ENCODE results near the gene RNF4. TPM values are rescaled to one million over a fixed set of nuclear protein-coding genes. Genes with fewer than 3 reads are reported as not detected.

The RNF4 gene
- total RNA-seq, 2 experiments from 2014 or later: 106 to 113 TPM

- Mint-ChIP-seq H3K4me1 (peaks cover 71% of the 10 kb centered on the region), H3K27ac (peak overlapping the region; percentile 3), H3K4me3 (no peak overlapping the region), H3K36me3 (ENCODE audit: low read depth) (peaks cover 48% of the 10 kb centered on the region), H3K27me3 (no peaks in the 10 kb centered on the region), H3K9me3 (no peaks in the 10 kb centered on the region)
- CTCF ChIA-PET: interaction anchor here (0.5 kb wide), 1 partner anchor 35 kb away, joined by 3 read pairs; no protein-coding TSS in a partner anchor
- DNase-seq: no peak
- POLR2A ChIA-PET: interaction anchor here (0.8 to 8.3 kb wide), 3 partner anchors 10 to 74 kb away, joined by 3 to 155 read pairs (median 3); partner anchors contain the start of gene RNF4
Observed at GRCh38 chr4:2487632-2488031, 18.7 kb downstream of the RNF4 start.

GRCh38 chr4:2489081-2489805, 20.3 kb downstream of the RNF4 start:
- Mint-ChIP-seq H3K27me3 (no peaks in the 10 kb centered on the region), H3K36me3 (ENCODE audit: low read depth) (peaks cover 62% of the 10 kb centered on the region), H3K27ac (no peak overlapping the region), H3K9me3 (no peaks in the 10 kb centered on the region), H3K4me3 (no peak overlapping the region), H3K4me1 (peaks cover 60% of the 10 kb centered on the region)
- ChIA-PET CTCF (no interaction called here), POLR2A (interaction anchor here (1.3 to 6.6 kb wide), 2 partner anchors 14 to 20 kb away, joined by 3 to 33 read pairs; partner anchors contain the start of gene RNF4)
- no peak for DNase-seq

DNA sequence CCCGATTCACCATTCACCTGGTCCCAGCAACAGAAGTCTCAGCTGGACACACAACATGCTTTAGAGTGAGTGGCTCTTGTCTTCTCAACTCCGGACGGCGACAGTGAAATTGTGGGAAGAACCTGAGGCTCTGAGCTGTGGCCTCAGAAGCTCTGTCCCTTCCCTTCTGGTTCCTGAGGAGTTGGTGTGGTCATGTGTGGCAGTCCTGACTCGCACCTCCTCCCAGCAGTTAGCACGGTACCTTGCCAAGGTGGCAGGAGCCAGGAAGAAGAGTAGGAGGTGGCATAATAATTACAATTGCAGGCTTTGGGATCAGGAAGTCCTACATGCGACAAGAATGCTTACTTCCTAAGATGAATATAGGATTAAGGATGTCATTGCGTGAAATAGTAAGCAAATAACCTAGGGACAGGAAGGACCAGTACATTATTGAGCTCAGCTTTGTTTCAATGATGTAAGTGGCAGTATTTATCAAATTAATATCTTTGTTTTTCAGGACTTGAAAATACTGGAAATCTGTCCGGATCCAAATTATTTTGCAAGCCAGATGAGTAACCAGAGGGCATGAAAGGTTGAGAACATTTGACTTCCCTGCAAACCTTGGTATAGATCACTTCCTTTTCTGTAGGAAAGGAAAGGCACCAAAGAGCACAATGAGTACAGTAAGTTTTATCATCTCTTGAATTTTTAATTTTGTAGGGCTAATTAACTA, 21.1 kb downstream of the RNF4 start:
- no peaks in the 10 kb centered on the region for H3K9me3 Mint-ChIP-seq
- peaks cover 53% of the 10 kb centered on the region for H3K4me1 Mint-ChIP-seq
- CTCF ChIA-PET: no interaction called here
- H3K36me3 Mint-ChIP-seq (ENCODE audit: low read depth): peaks cover 61% of the 10 kb centered on the region
- no peak for DNase-seq
- POLR2A ChIA-PET: interaction anchor here (1.3 to 6.6 kb wide), 2 partner anchors 13 to 21 kb away, joined by 3 to 33 read pairs; partner anchors contain the start of gene RNF4
- H3K4me3 Mint-ChIP-seq: no peak overlapping the region
- no peaks in the 10 kb centered on the region for H3K27me3 Mint-ChIP-seq
- no peak overlapping the region for H3K27ac Mint-ChIP-seq

DNA sequence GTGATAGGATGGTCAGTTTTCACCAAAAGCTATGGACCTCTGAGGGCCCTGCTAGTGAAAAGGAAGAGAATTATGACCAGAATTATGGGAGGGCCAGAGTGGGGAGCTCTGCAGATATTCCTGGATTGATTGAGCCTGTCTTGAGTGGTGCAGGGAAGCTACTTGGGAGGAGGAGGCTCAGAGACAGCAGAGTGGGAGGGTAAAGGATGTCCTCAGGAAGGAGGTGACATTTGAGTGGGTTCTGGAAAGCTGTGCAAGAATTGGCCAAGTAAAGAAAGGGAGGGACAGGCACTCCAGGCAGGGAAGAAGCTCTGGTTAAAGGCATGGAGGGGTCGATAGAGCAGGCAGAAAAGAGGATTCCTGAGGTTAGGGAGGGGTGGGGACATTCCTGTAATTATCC, 24.1 kb downstream of the RNF4 start:
- Mint-ChIP-seq H3K4me3 (no peak overlapping the region), H3K36me3 (ENCODE audit: low read depth) (peaks cover 68% of the 10 kb centered on the region), H3K9me3 (no peaks in the 10 kb centered on the region), H3K27me3 (no peaks in the 10 kb centered on the region), H3K27ac (no peak overlapping the region), H3K4me1 (peaks cover 23% of the 10 kb centered on the region)
- no peak for DNase-seq
- ChIA-PET CTCF (no interaction called here), POLR2A (interaction anchor here (0.7 to 6.6 kb wide), 4 partner anchors 10 to 24 kb away, joined by 3 to 33 read pairs (median 6); partner anchors contain the start of gene RNF4)

DNA sequence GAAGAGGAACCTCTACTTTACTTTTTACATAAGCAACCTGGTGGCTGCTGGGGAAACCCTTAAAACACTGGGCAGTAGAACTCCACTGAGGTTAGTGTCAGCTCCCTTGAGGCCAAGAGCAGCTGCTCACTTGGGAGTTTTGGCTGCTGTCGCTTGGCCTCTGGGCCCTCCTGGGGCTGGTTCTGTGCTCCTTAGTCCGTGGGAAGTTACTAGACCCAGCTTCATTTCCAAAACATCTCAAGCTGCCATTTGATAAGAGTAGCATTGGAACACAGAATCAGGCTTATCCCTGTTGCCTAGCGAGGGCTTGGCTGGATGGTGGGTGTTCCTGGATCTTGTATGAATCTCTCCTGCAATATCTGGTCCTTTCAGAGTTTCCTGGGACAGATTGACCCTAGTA, 26.1 kb downstream of the RNF4 start:
- H3K36me3 Mint-ChIP-seq (ENCODE audit: low read depth): peaks cover 76% of the 10 kb centered on the region
- H3K4me3 Mint-ChIP-seq: no peak overlapping the region
- CTCF ChIA-PET: no interaction called here
- no peaks in the 10 kb centered on the region for H3K27me3 Mint-ChIP-seq
- POLR2A ChIA-PET: interaction anchor here (2.0 to 6.6 kb wide), 3 partner anchors 10 to 42 kb away, joined by 5 to 33 read pairs (median 9); partner anchors contain the start of gene RNF4
- H3K4me1 Mint-ChIP-seq: peaks cover 8% of the 10 kb centered on the region
- no peak overlapping the region for H3K27ac Mint-ChIP-seq
- H3K9me3 Mint-ChIP-seq: no peaks in the 10 kb centered on the region
- no peak for DNase-seq

- no peaks in the 10 kb centered on the region for H3K9me3 Mint-ChIP-seq
- no peak overlapping the region for H3K27ac Mint-ChIP-seq
- peaks cover 6% of the 10 kb centered on the region for H3K4me1 Mint-ChIP-seq
- POLR2A ChIA-PET: interaction anchor here (0.7 to 1.5 kb wide), 3 partner anchors 9 to 39 kb away, joined by 3 to 5 read pairs (median 3); no protein-coding TSS in a partner anchor
- no peaks in the 10 kb centered on the region for H3K27me3 Mint-ChIP-seq
- H3K4me3 Mint-ChIP-seq: no peak overlapping the region
- H3K36me3 Mint-ChIP-seq (ENCODE audit: low read depth): peaks cover 79% of the 10 kb centered on the region
- no peak for DNase-seq
- CTCF ChIA-PET: no interaction called here
Observed at GRCh38 chr4:2497324-2497723, 28.4 kb downstream of the RNF4 start.

DNA sequence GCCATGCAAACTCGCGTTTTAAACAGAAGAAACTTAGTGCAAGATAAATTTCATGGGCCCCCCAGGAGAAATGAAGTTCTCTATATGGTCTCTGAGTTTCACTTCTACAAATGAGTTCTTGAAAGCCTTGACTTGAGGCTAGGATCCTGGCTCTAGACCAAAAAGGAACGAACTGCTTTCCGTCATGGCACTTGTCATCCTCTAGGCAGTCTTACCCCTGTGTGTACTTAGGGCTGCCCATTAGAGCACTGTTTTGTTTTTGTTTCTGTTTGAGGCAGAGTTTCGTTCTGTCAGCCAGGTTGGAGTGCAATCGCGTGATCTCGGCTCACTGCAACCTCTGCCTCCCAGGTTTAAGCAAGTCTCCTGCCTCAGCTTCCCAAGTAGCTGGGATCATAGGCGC, 29.0 kb downstream of the RNF4 start:
- Mint-ChIP-seq H3K27me3 (no peaks in the 10 kb centered on the region), H3K27ac (no peak overlapping the region)
- POLR2A ChIA-PET: interaction anchor here (0.7 to 1.5 kb wide), 3 partner anchors 10 to 38 kb away, joined by 3 to 5 read pairs (median 3); no protein-coding TSS in a partner anchor

DNA sequence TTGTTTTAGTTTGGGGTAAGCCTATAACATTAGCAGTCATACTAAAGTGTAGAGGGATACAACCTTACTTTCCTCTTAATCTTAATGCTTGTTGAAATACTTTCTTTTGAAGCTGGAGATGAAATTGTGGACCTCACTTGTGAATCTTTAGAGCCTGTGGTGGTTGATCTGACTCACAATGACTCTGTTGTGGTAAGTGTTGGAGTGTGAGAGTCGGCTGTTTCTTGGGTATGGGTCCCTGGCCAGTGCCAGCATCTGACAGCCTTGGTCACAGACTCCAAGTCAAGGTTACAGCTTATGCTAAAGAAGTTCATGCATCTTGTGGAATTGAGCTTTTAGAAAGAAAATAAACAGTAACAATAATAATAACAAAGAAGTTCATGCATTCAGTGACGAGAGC, 31.6 kb downstream of the RNF4 start:
- ChIA-PET POLR2A (no interaction called here), CTCF (no interaction called here)
- Mint-ChIP-seq H3K36me3 (ENCODE audit: low read depth) (peaks cover 70% of the 10 kb centered on the region), H3K27ac (no peak overlapping the region), H3K9me3 (no peaks in the 10 kb centered on the region), H3K4me1 (peaks cover 4% of the 10 kb centered on the region), H3K27me3 (no peaks in the 10 kb centered on the region), H3K4me3 (no peak overlapping the region)
- no peak for DNase-seq

More for the DNA sequence above, 29.0 kb downstream of the RNF4 start:
- CTCF ChIA-PET: no interaction called here
- Mint-ChIP-seq H3K4me1 (peaks cover 6% of the 10 kb centered on the region), H3K36me3 (ENCODE audit: low read depth) (peaks cover 74% of the 10 kb centered on the region), H3K9me3 (no peaks in the 10 kb centered on the region), H3K4me3 (no peak overlapping the region)
- no peak for DNase-seq

- Mint-ChIP-seq H3K27me3 (no peaks in the 10 kb centered on the region), H3K9me3 (no peaks in the 10 kb centered on the region), H3K27ac (no peak overlapping the region), H3K36me3 (ENCODE audit: low read depth) (peaks cover 69% of the 10 kb centered on the region), H3K4me3 (no peak overlapping the region), H3K4me1 (peaks cover 4% of the 10 kb centered on the region)
- ChIA-PET CTCF (no interaction called here), POLR2A (no interaction called here)
- no peak for DNase-seq
Observed at GRCh38 chr4:2501034-2501594, 32.2 kb downstream of the RNF4 start.

DNA sequence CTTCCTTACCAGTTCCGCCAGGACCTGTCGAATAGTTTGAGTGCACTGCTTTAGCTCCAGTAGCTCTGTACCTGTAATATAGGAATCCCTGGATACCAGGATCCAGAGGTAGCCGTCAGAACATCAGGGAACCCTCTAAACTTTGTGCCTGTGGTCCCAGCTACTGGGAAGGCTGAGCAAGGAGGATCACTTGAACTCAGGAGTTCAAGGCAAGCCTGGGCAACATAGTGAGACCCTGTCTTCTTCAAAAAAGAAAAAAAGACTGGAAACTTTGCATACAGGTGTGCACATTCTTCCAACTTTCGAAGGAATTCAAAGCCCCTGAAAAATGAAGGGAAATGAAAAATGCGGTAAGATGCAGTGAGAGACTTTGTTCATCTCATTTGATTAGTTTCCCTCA, 34.9 kb downstream of the RNF4 start:
- no peaks in the 10 kb centered on the region for H3K27me3 Mint-ChIP-seq
- no peaks in the 10 kb centered on the region for H3K9me3 Mint-ChIP-seq
- H3K27ac Mint-ChIP-seq: no peak overlapping the region
- peaks cover 71% of the 10 kb centered on the region for H3K36me3 Mint-ChIP-seq (ENCODE audit: low read depth)
- H3K4me3 Mint-ChIP-seq: no peak overlapping the region
- ChIA-PET POLR2A (interaction anchor here (1.2 to 1.5 kb wide), 2 partner anchors 11 to 14 kb away, joined by 3 to 4 read pairs; no protein-coding TSS in a partner anchor), CTCF (interaction anchor here (0.6 kb wide), 1 partner anchor 559 kb away, joined by 3 read pairs; no protein-coding TSS in a partner anchor)
- H3K4me1 Mint-ChIP-seq: peaks cover 5% of the 10 kb centered on the region
- no peak for DNase-seq

GRCh38 chr4:2507259-2507658, 38.4 kb downstream of the RNF4 start:
- CTCF ChIA-PET: interaction anchor here (0.9 to 1.9 kb wide), 2 partner anchors 38 to 287 kb away, joined by 3 to 5 read pairs; no protein-coding TSS in a partner anchor
- Mint-ChIP-seq H3K9me3 (no peaks in the 10 kb centered on the region), H3K27ac (no peak overlapping the region), H3K4me3 (no peak overlapping the region), H3K27me3 (no peaks in the 10 kb centered on the region), H3K36me3 (ENCODE audit: low read depth) (peaks cover 65% of the 10 kb centered on the region), H3K4me1 (peaks cover 24% of the 10 kb centered on the region)
- POLR2A ChIA-PET: interaction anchor here (1.4 kb wide), 1 partner anchor 37 kb away, joined by 5 read pairs; no protein-coding TSS in a partner anchor
- DNase-seq: no peak

GRCh38 chr4:2507855-2508254, 38.9 kb downstream of the RNF4 start:
- peaks cover 66% of the 10 kb centered on the region for H3K36me3 Mint-ChIP-seq (ENCODE audit: low read depth)
- H3K4me1 Mint-ChIP-seq: peaks cover 24% of the 10 kb centered on the region
- H3K4me3 Mint-ChIP-seq: no peak overlapping the region
- H3K27ac Mint-ChIP-seq: no peak overlapping the region
- POLR2A ChIA-PET: interaction anchor here (0.6 to 1.4 kb wide), 2 partner anchors 18 to 38 kb away, joined by 3 to 5 read pairs; no protein-coding TSS in a partner anchor
- H3K9me3 Mint-ChIP-seq: no peaks in the 10 kb centered on the region
- no peak for DNase-seq
- H3K27me3 Mint-ChIP-seq: no peaks in the 10 kb centered on the region
- CTCF ChIA-PET: interaction anchor here (0.9 to 1.9 kb wide), 2 partner anchors 38 to 288 kb away, joined by 3 to 5 read pairs; no protein-coding TSS in a partner anchor

Data from activated CD4-positive, alpha-beta memory T cell treated with anti-CD3 and anti-CD28 coated beads, Interleukin-2, amount 10 ng/mL, durations not matched to agents 7 days and 5 days (primary cell).